WTC11 (cell line): ENCODE results near the gene VANGL1. TPM values are rescaled to one million over a fixed set of nuclear protein-coding genes. Genes with fewer than 3 reads are reported as not detected.

Experiments
- ATAC-seq: fragments of 200-7000 bp; cut with Tn5 transposase; 2 replicates; pipeline ENCODE4 v1.10.0; 2021; ENCODE audit warnings: mild to moderate bottlenecking, moderate library complexity
- CTCF ChIA-PET: fragments of 300-600 bp; sonication (Branson Sonifier 250); formaldehyde crosslinking; loops from one replicate; lab custom pipeline; 2021; ENCODE audit warnings: antibody characterized with exemption; lab: Charles Lee
- POLR2A ChIA-PET: fragments of 350-600 bp; sonication (Branson Sonifier 250); formaldehyde crosslinking; loops from one replicate; lab custom pipeline; 2021; ENCODE audit warnings: antibody characterized with exemption; lab: Charles Lee
- DNase-seq: peaks from one replicate; pipeline ENCODE4 v3.0.0; 2021; ENCODE audit warnings: low spot score
- H3K27ac Mint-ChIP-seq: 2 replicates; pipeline ENCODE4 v1.8.0; 2021; ENCODE audit warnings: mixed read lengths
- H3K27me3 Mint-ChIP-seq: 2 replicates; pipeline ENCODE4 v1.8.0; 2021; ENCODE audit warnings: low read depth, mild to moderate bottlenecking, moderate library complexity, mixed read lengths
- H3K36me3 Mint-ChIP-seq: 2 replicates; pipeline ENCODE4 v1.8.0; 2021; ENCODE audit warnings: mixed read lengths
- H3K4me1 Mint-ChIP-seq: 2 replicates; pipeline ENCODE4 v1.8.0; 2022; ENCODE audit warnings: mixed read lengths
- H3K4me3 Mint-ChIP-seq: 2 replicates; pipeline ENCODE4 v1.8.0; 2021; ENCODE audit warnings: mild to moderate bottlenecking, moderate library complexity, mixed read lengths
- H3K9me3 Mint-ChIP-seq: 2 replicates; pipeline ENCODE4 v1.8.0; 2021; ENCODE audit warnings: mixed read lengths
- CREB1 ChIP-seq: sonication (generic); formaldehyde crosslinking; IDR thresholded peaks from 2 replicates; pipeline ENCODE4 v1.8.0; 2023; ENCODE audit warnings: mild to moderate bottlenecking, missing genetic modification reagents
- ERG ChIP-seq: fragments of 250-450 bp; sonication (Bioruptor Pico); IDR thresholded peaks from 2 replicates; pipeline ENCODE4 v1.8.0; 2021; ENCODE audit warnings: mild to moderate bottlenecking
- FOXK1 ChIP-seq: sonication (generic); formaldehyde crosslinking; IDR thresholded peaks from 2 replicates; pipeline ENCODE4 v1.8.0; 2022; ENCODE audit warnings: mild to moderate bottlenecking, moderate library complexity, missing genetic modification reagents
- GABPB1 ChIP-seq: sonication (generic); formaldehyde crosslinking; IDR thresholded peaks from 2 replicates; pipeline ENCODE4 v1.8.1; 2023; ENCODE audit warnings: mild to moderate bottlenecking, missing genetic modification reagents
- GRHL2 ChIP-seq: fragments of 250-450 bp; sonication (Bioruptor Pico); IDR thresholded peaks from 2 replicates; pipeline ENCODE4 v1.8.0; 2022; ENCODE audit warnings: mild to moderate bottlenecking, moderate library complexity; ENCODE audit not compliant: insufficient replicate concordance, severe bottlenecking
- NFYB ChIP-seq: sonication (generic); formaldehyde crosslinking; conservative IDR thresholded peaks from 2 replicates; pipeline ENCODE4 v1.8.0; 2022; ENCODE audit warnings: low read depth, missing genetic modification reagents
- NR2C2 ChIP-seq: sonication (generic); formaldehyde crosslinking; IDR thresholded peaks from 2 replicates; pipeline ENCODE4 v1.8.0; 2022; ENCODE audit warnings: mild to moderate bottlenecking, missing genetic modification reagents
- NR3C1 ChIP-seq: sonication (generic); formaldehyde crosslinking; conservative IDR thresholded peaks from 2 replicates; pipeline ENCODE4 v1.8.1; 2023; ENCODE audit warnings: low read depth, mild to moderate bottlenecking, missing genetic modification reagents
- PREB ChIP-seq: sonication (generic); formaldehyde crosslinking; IDR thresholded peaks from 2 replicates; pipeline ENCODE4 v1.8.1; 2022; ENCODE audit warnings: mild to moderate bottlenecking, missing genetic modification reagents, moderate library complexity, borderline replicate concordance
- SMAD3 ChIP-seq: sonication (generic); formaldehyde crosslinking; IDR thresholded peaks from 2 replicates; pipeline ENCODE4 v1.8.0; 2022; ENCODE audit warnings: missing genetic modification reagents, mild to moderate bottlenecking, borderline replicate concordance
- STAT6 ChIP-seq: sonication (generic); formaldehyde crosslinking; conservative IDR thresholded peaks from 2 replicates; pipeline ENCODE4 v1.8.1; 2023; ENCODE audit warnings: mild to moderate bottlenecking, low read depth, missing genetic modification reagents, moderate library complexity
- ZBTB21 ChIP-seq: sonication (generic); formaldehyde crosslinking; IDR thresholded peaks from 2 replicates; pipeline ENCODE4 v1.8.1; 2023; ENCODE audit warnings: mild to moderate bottlenecking, missing genetic modification reagents, borderline replicate concordance
- ZNF281 ChIP-seq: sonication (generic); formaldehyde crosslinking; IDR thresholded peaks from 2 replicates; pipeline ENCODE4 v1.8.0; 2023; ENCODE audit warnings: mild to moderate bottlenecking, missing genetic modification reagents
- ZNF396 ChIP-seq: fragments of 250-450 bp; sonication (Bioruptor Pico); IDR thresholded peaks from 2 replicates; pipeline ENCODE4 v1.8.0; 2021; ENCODE audit warnings: mild to moderate bottlenecking, moderate library complexity, borderline replicate concordance
- ZNF671 ChIP-seq: fragments of 250-450 bp; sonication (Bioruptor Pico); IDR thresholded peaks from 2 replicates; pipeline ENCODE4 v1.8.0; 2021; ENCODE audit warnings: mild to moderate bottlenecking
- total RNA-seq: library from RNA; stranded (reverse); gene quantifications from 3 replicates; pipeline ENCODE4 v1.2.3, GENCODE V29; 2021
- TF ChIP-seq, protein P1 (sequence below): sonication (generic); formaldehyde crosslinking; IDR thresholded peaks from 2 replicates; pipeline ENCODE4 v1.8.1; 2023; ENCODE audit warnings: mild to moderate bottlenecking, moderate library complexity, missing genetic modification reagents

VANGL1 gene
- total RNA-seq, 1 experiment from 2014 or later = 15.8 TPM

GRCh38 chr1:115690972-115691371 lies 49.2 kb downstream of the VANGL1 start:
- Mint-ChIP-seq H3K9me3 (no peaks in the 10 kb centered on the region), H3K27ac (no peak overlapping the region), H3K4me1 (peaks cover 9% of the 10 kb centered on the region), H3K27me3 (no peaks in the 10 kb centered on the region), H3K4me3 (no peak overlapping the region), H3K36me3 (peaks cover 19% of the 10 kb centered on the region)
- DNase-seq (no peak), ATAC-seq (no peak)
- ChIA-PET CTCF (interaction anchor here (1.4 to 4.9 kb wide), 2 partner anchors 16 kb away, joined by 4 to 28 read pairs; no protein-coding TSS in a partner anchor), POLR2A (no interaction called here)
- TF ChIP-seq PREB (CRISPR knock-in tag) (no peak), NFYB (CRISPR knock-in tag) (no peak), CREB1 (CRISPR knock-in tag) (no peak), FOXK1 (CRISPR knock-in tag) (no peak), SMAD3 (CRISPR knock-in tag) (no peak), NR2C2 (CRISPR knock-in tag) (no peak), ZBTB21 (CRISPR knock-in tag) (no peak), NR3C1 (CRISPR knock-in tag) (no peak), GRHL2 (CRISPR knock-in tag) (no peak), ZNF281 (CRISPR knock-in tag) (no peak), ERG (CRISPR knock-in tag) (no peak), ZNF671 (CRISPR knock-in tag) (no peak), GABPB1 (CRISPR knock-in tag) (no peak)
- TF ChIP-seq, protein P1, sequence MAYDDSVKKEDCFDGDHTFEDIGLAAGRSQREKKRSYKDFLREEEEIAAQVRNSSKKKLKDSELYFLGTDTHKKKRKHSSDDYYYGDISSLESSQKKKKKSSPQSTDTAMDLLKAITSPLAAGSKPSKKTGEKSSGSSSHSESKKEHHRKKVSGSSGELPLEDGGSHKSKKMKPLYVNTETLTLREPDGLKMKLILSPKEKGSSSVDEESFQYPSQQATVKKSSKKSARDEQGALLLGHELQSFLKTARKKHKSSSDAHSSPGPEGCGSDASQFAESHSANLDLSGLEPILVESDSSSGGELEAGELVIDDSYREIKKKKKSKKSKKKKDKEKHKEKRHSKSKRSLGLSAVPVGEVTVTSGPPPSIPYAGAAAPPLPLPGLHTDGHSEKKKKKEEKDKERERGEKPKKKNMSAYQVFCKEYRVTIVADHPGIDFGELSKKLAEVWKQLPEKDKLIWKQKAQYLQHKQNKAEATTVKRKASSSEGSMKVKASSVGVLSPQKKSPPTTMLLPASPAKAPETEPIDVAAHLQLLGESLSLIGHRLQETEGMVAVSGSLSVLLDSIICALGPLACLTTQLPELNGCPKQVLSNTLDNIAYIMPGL (CRISPR knock-in tag) = no peak

GRCh38 chr1:115692224-115692623 lies 50.5 kb downstream of the VANGL1 start:
- DNase-seq (no peak), ATAC-seq (no peak)
- H3K27me3 Mint-ChIP-seq = no peaks in the 10 kb centered on the region
- CTCF ChIA-PET = interaction anchor here (4.9 kb wide), 1 partner anchor 14 kb away, joined by 28 read pairs; no protein-coding TSS in a partner anchor
- no peak for TF ChIP-seq NR2C2 (CRISPR knock-in tag)
- no peak for TF ChIP-seq STAT6 (CRISPR knock-in tag)
- TF ChIP-seq ZNF396 (CRISPR knock-in tag) = no peak
- no peak for TF ChIP-seq NFYB (CRISPR knock-in tag)
- H3K4me1 Mint-ChIP-seq = peaks cover 9% of the 10 kb centered on the region
- no peaks in the 10 kb centered on the region for H3K9me3 Mint-ChIP-seq
- no peak overlapping the region for H3K27ac Mint-ChIP-seq
- no peak overlapping the region for H3K4me3 Mint-ChIP-seq
- peaks cover 19% of the 10 kb centered on the region for H3K36me3 Mint-ChIP-seq
- POLR2A ChIA-PET = no interaction called here
